Measurements from ENCODE around the gene CIAO2B. TPM values are rescaled to one million over a fixed set of nuclear protein-coding genes. Genes with fewer than 3 reads are reported as not detected.

CIAO2B gene
- polyA plus RNA-seq, 1 donor from 2014 or later: 339 TPM

- Histone ChIP-seq H3K4me2 (ENCODE audit: low read length) (no peak overlapping the region), H3K27me3 (ENCODE audit: insufficient read depth, low read depth, low read length) (no peaks in the 10 kb centered on the region), H3K27ac (ENCODE audit: low read length) (no peak overlapping the region), H3K9ac (ENCODE audit: low read length) (no peak overlapping the region), H3F3A (ENCODE audit: insufficient read depth, low read length, poor library complexity, severe bottlenecking) (no peaks in the 10 kb centered on the region), H3K9me2 (ENCODE audit: insufficient read depth, low read length) (no peaks in the 10 kb centered on the region), H4K20me1 (ENCODE audit: insufficient read depth) (no peaks in the 10 kb centered on the region), H3K36me3 (ENCODE audit: insufficient read depth, low read length) (no peaks in the 10 kb centered on the region), H2AFZ (ENCODE audit: low read depth, low read length) (no peak overlapping the region), H3K79me2 (replicated peaks; ENCODE audit: insufficient read depth, low read length) (no peaks in the 10 kb centered on the region), H3K9me3 (ENCODE audit: low read length) (no peaks in the 10 kb centered on the region), H3K4me3 (ENCODE audit: low read length) (no peak overlapping the region)
- TF ChIP-seq REST (IDR thresholded peaks at IDR 0.05; ENCODE audit: borderline replicate concordance) (no peak), EP300 (conservative IDR thresholded peaks at IDR 0.05; ENCODE audit: poor library complexity, severe bottlenecking) (no peak), TAF1 (IDR thresholded peaks at IDR 0.05; ENCODE audit: low read depth) (no peak), CTCF (IDR thresholded peaks at IDR 0.05; ENCODE audit: poor library complexity, severe bottlenecking) (no peak), MXI1 (conservative IDR thresholded peaks at IDR 0.05; ENCODE audit: poor library complexity, severe bottlenecking) (no peak), SMC3 (conservative IDR thresholded peaks at IDR 0.05; ENCODE audit: poor library complexity) (no peak), RAD21 (conservative IDR thresholded peaks at IDR 0.05) (no peak), EZH2 (IDR thresholded peaks at IDR 0.05; ENCODE audit: borderline replicate concordance, insufficient read depth, low read length, poor library complexity, severe bottlenecking) (no peak), POLR2AphosphoS5 (IDR thresholded peaks at IDR 0.05) (no peak)
These were observed 19.7 kb downstream of the CIAO2B start for GRCh38 chr16:66914541-66914940.

- H3K9ac ChIP-seq (ENCODE audit: low read length): no peak overlapping the region
- no peak overlapping the region for H2AFZ ChIP-seq (ENCODE audit: low read depth, low read length)
- no peaks in the 10 kb centered on the region for H3F3A ChIP-seq (ENCODE audit: insufficient read depth, low read length, poor library complexity, severe bottlenecking)
- TF ChIP-seq EP300 (conservative IDR thresholded peaks at IDR 0.05; ENCODE audit: poor library complexity, severe bottlenecking) (no peak), POLR2AphosphoS5 (IDR thresholded peaks at IDR 0.05) (no peak), RAD21 (conservative IDR thresholded peaks at IDR 0.05) (no peak), MXI1 (conservative IDR thresholded peaks at IDR 0.05; ENCODE audit: poor library complexity, severe bottlenecking) (no peak), TAF1 (IDR thresholded peaks at IDR 0.05; ENCODE audit: low read depth) (no peak), SMC3 (conservative IDR thresholded peaks at IDR 0.05; ENCODE audit: poor library complexity) (no peak), EZH2 (IDR thresholded peaks at IDR 0.05; ENCODE audit: borderline replicate concordance, insufficient read depth, low read length, poor library complexity, severe bottlenecking) (no peak), CTCF (IDR thresholded peaks at IDR 0.05; ENCODE audit: poor library complexity, severe bottlenecking) (no peak), REST (IDR thresholded peaks at IDR 0.05; ENCODE audit: borderline replicate concordance) (no peak)
- no peaks in the 10 kb centered on the region for H3K36me3 ChIP-seq (ENCODE audit: insufficient read depth, low read length)
- no peak overlapping the region for H3K4me2 ChIP-seq (ENCODE audit: low read length)
- no peaks in the 10 kb centered on the region for H4K20me1 ChIP-seq (ENCODE audit: insufficient read depth)
- no peaks in the 10 kb centered on the region for H3K9me2 ChIP-seq (ENCODE audit: insufficient read depth, low read length)
- no peak overlapping the region for H3K4me3 ChIP-seq (ENCODE audit: low read length)
- H3K27ac ChIP-seq (ENCODE audit: low read length): no peak overlapping the region
- H3K9me3 ChIP-seq (ENCODE audit: low read length): no peaks in the 10 kb centered on the region
- no peaks in the 10 kb centered on the region for H3K79me2 ChIP-seq (replicated peaks; ENCODE audit: insufficient read depth, low read length)
- H3K27me3 ChIP-seq (ENCODE audit: insufficient read depth, low read depth, low read length): no peaks in the 10 kb centered on the region
These were observed 20.5 kb downstream of the CIAO2B start for GRCh38 chr16:66913711-66914110.
